Loucy (cell line): ENCODE data around the gene SASH1.

Experiments used
- H2AFZ ChIP-seq: fragments of 200-600 bp; sonication (generic); 2 replicates; pipeline ENCODE4 v1.6.0; 2016; ENCODE audit warnings: antibody characterized with exemption, mild to moderate bottlenecking, low read length, moderate library complexity
- H3F3A ChIP-seq: fragments of 200-600 bp; 2 replicates; pipeline ENCODE4 v1.6.0; 2016; ENCODE audit warnings: antibody characterized with exemption, low read depth, mild to moderate bottlenecking
- H3K27me3 ChIP-seq: fragments of 200-600 bp; sonication (generic); 2 replicates; pipeline ENCODE4 v1.6.1; 2014; ENCODE audit warnings: low read length, mild to moderate bottlenecking; ENCODE audit not compliant: insufficient read depth, poor library complexity, severe bottlenecking
- H3K36me3 ChIP-seq: fragments of 200-600 bp; sonication (generic); 2 replicates; pipeline ENCODE4 v1.6.1; 2016; ENCODE audit warnings: low read length; ENCODE audit not compliant: insufficient read depth
- H3K4me1 ChIP-seq: fragments of 200-600 bp; sonication (generic); 2 replicates; pipeline ENCODE4 v1.5.1; 2014; ENCODE audit warnings: low read length, mild to moderate bottlenecking; ENCODE audit not compliant: insufficient read depth, poor library complexity, severe bottlenecking
- H3K4me2 ChIP-seq: fragments of 200-600 bp; sonication (generic); 2 replicates; pipeline ENCODE4 v1.6.0; 2014; ENCODE audit warnings: antibody characterized with exemption, low read length, low read depth, mild to moderate bottlenecking; ENCODE audit not compliant: poor library complexity, severe bottlenecking
- H3K4me3 ChIP-seq: fragments of 200-600 bp; sonication (generic); 2 replicates; pipeline ENCODE4 v1.5.1; 2014; ENCODE audit warnings: low read length, mild to moderate bottlenecking, mixed read lengths; ENCODE audit not compliant: poor library complexity, severe bottlenecking
- H3K79me2 ChIP-seq: fragments of 200-600 bp; sonication (generic); 2 replicates; pipeline ENCODE4 v1.6.1; 2014; ENCODE audit warnings: low read length; ENCODE audit not compliant: insufficient read depth
- H3K9ac ChIP-seq: fragments of 200-600 bp; sonication (generic); 2 replicates; pipeline ENCODE4 v1.6.0; 2014; ENCODE audit warnings: mild to moderate bottlenecking, low read depth, low read length, moderate library complexity; ENCODE audit not compliant: poor library complexity, severe bottlenecking
- H3K9me2 ChIP-seq: fragments of 200-600 bp; sonication (generic); replicated peaks from 2 replicates; pipeline ENCODE4 v1.6.1; 2016; ENCODE audit warnings: low read depth, low read length, mixed read lengths
- H3K9me3 ChIP-seq: fragments of 200-600 bp; sonication (generic); 2 replicates; pipeline ENCODE4 v1.6.1; 2014; ENCODE audit warnings: mild to moderate bottlenecking, antibody characterized with exemption, low read length, low read depth; ENCODE audit not compliant: insufficient read depth
- H4K20me1 ChIP-seq: fragments of 200-600 bp; sonication (generic); 2 replicates; pipeline ENCODE4 v1.6.0; 2014; ENCODE audit warnings: antibody characterized with exemption, low read length, mild to moderate bottlenecking; ENCODE audit not compliant: insufficient read depth, poor library complexity, severe bottlenecking
- CTCF ChIP-seq: fragments of 200-600 bp; sonication (generic); conservative IDR thresholded peaks from 2 replicates; pipeline ENCODE4 v1.5.1; 2014; ENCODE audit warnings: mild to moderate bottlenecking, antibody characterized with exemption, low read length
- EZH2phosphoT487 ChIP-seq: fragments of 200-600 bp; IDR thresholded peaks from 2 replicates; pipeline ENCODE4 v1.6.1; 2018; ENCODE audit warnings: antibody characterized with exemption, mild to moderate bottlenecking, moderate library complexity, borderline replicate concordance

SASH1 gene

GRCh38 chr6:148461986-148462577 lies 119.4 kb downstream of the SASH1 start:
- no peaks in the 10 kb centered on the region for H3K27me3 ChIP-seq
- no peaks in the 10 kb centered on the region for H3K79me2 ChIP-seq
- H3K4me2 ChIP-seq, result no peak overlapping the region
- TF ChIP-seq EZH2phosphoT487, result no peak
- no peaks in the 10 kb centered on the region for H4K20me1 ChIP-seq
- H3K9me2 ChIP-seq, result no peaks in the 10 kb centered on the region
- H3K4me3 ChIP-seq, result no peak overlapping the region
- H3K9me3 ChIP-seq, result no peaks in the 10 kb centered on the region
- H3K4me1 ChIP-seq, result no peaks in the 10 kb centered on the region
- H2AFZ ChIP-seq, result no peak overlapping the region
- no peak overlapping the region for H3K9ac ChIP-seq
- no peaks in the 10 kb centered on the region for H3K36me3 ChIP-seq
- H3F3A ChIP-seq, result no peaks in the 10 kb centered on the region

- H3K9me2 ChIP-seq, result no peaks in the 10 kb centered on the region
- no peak overlapping the region for H3K9ac ChIP-seq
- no peaks in the 10 kb centered on the region for H3K79me2 ChIP-seq
- H4K20me1 ChIP-seq, result no peaks in the 10 kb centered on the region
- no peaks in the 10 kb centered on the region for H3K27me3 ChIP-seq
- no peak overlapping the region for H2AFZ ChIP-seq
- no peak overlapping the region for H3K4me3 ChIP-seq
- H3F3A ChIP-seq, result no peaks in the 10 kb centered on the region
- no peak for TF ChIP-seq EZH2phosphoT487
- no peak for TF ChIP-seq CTCF
- no peaks in the 10 kb centered on the region for H3K9me3 ChIP-seq
- no peaks in the 10 kb centered on the region for H3K4me1 ChIP-seq
- H3K36me3 ChIP-seq, result no peaks in the 10 kb centered on the region
- H3K4me2 ChIP-seq, result no peak overlapping the region
These were observed 121.0 kb downstream of the SASH1 start for GRCh38 chr6:148463671-148464070.

GRCh38 chr6:148464319-148465010 lies 121.8 kb downstream of the SASH1 start:
- no peaks in the 10 kb centered on the region for H3K27me3 ChIP-seq
- TF ChIP-seq CTCF, result peak; percentile 100
- TF ChIP-seq EZH2phosphoT487, result no peak
- H3K4me1 ChIP-seq, result no peaks in the 10 kb centered on the region
- H2AFZ ChIP-seq, result no peak overlapping the region
- no peaks in the 10 kb centered on the region for H4K20me1 ChIP-seq
- no peak overlapping the region for H3K4me2 ChIP-seq
- H3K36me3 ChIP-seq, result no peaks in the 10 kb centered on the region
- H3K9me3 ChIP-seq, result no peaks in the 10 kb centered on the region
- no peak overlapping the region for H3K4me3 ChIP-seq
- no peaks in the 10 kb centered on the region for H3K79me2 ChIP-seq
- H3K9ac ChIP-seq, result no peak overlapping the region
- H3K9me2 ChIP-seq, result no peaks in the 10 kb centered on the region
- H3F3A ChIP-seq, result no peaks in the 10 kb centered on the region

GRCh38 chr6:148465011-148465335 lies 122.3 kb downstream of the SASH1 start:
- H3F3A ChIP-seq, result no peaks in the 10 kb centered on the region
- no peak overlapping the region for H3K4me3 ChIP-seq
- no peaks in the 10 kb centered on the region for H3K27me3 ChIP-seq
- H2AFZ ChIP-seq, result no peak overlapping the region
- no peak overlapping the region for H3K4me2 ChIP-seq
- no peak for TF ChIP-seq CTCF
- TF ChIP-seq EZH2phosphoT487, result no peak
- H3K9me2 ChIP-seq, result no peaks in the 10 kb centered on the region
- no peaks in the 10 kb centered on the region for H3K79me2 ChIP-seq
- H3K9ac ChIP-seq, result no peak overlapping the region
- no peaks in the 10 kb centered on the region for H3K36me3 ChIP-seq
- H3K4me1 ChIP-seq, result no peaks in the 10 kb centered on the region
- no peaks in the 10 kb centered on the region for H3K9me3 ChIP-seq
- H4K20me1 ChIP-seq, result no peaks in the 10 kb centered on the region
